ENCODE data around the gene EYA2.

DNA sequence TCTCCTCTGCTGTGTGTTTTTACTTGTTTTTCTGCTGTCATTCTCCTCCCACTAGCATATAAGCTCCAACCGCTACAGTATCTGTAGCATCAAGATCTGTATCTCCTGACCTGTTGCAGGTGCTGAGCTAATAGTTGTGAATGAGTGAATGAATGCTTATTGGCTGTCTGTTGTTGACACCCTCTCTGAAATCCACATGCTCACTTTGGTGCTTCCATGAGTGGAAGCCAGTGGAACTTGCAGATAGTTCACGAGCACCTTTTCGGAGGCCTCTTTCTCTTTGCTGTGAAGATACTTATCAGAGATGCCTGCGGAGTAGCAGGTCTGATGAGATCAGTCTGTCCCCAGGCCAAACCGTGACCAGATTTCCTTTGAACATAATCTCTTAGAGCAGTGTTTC lies 117.3 kb downstream of the EYA2 start:
- TF ChIP-seq CTCF (IDR thresholded peaks at IDR 0.05; ENCODE audit: poor library complexity) (no peak), EZH2phosphoT487 (IDR thresholded peaks at IDR 0.05; ENCODE audit: low read depth, severe bottlenecking, unreplicated experiment) (no peak)

Measured in hepatocyte (in vitro differentiated cells).